ENCODE results near the gene AOC2. TPM values are rescaled to one million over a fixed set of nuclear protein-coding genes. Genes with fewer than 3 reads are reported as not detected.

AOC2 gene
- polyA plus RNA-seq, 1 donor (not counting 4 experiments of a cell fraction or from before 2014, with no cell fraction given) = 0.94 TPM

GRCh38 chr17:42844761-42845555, 578 bp downstream of the AOC2 start:
- TF ChIP-seq CTCF (optimal IDR thresholded peaks at IDR 0.05 in 1 of 3, IDR thresholded peaks at IDR 0.05 in 1 of 3, conservative IDR thresholded peaks at IDR 0.05 in 1 of 3; ENCODE audit: extremely low read depth in 1 of 3, insufficient read depth in 2 of 3, low read length in 3 of 3) (no peak), EZH2 (IDR thresholded peaks at IDR 0.05; ENCODE audit: low read length) (no peak)
- Histone ChIP-seq H3K36me3 (ENCODE audit: control insufficient read depth in 2 of 2, extremely low read depth in 1 of 2, insufficient read depth in 2 of 2, low read length in 2 of 2) (peaks cover 33 to 38% of the 10 kb centered on the region in 2 experiments), H3K9me3 (ENCODE audit: control insufficient read depth, low read depth, low read length) (no peaks in the 10 kb centered on the region), H2AFZ (ENCODE audit: control insufficient read depth, low read length) (no peak overlapping the region), H3K4me3 (ENCODE audit: control insufficient read depth in 2 of 3, extremely low read depth in 1 of 3, insufficient read depth in 2 of 3, low read depth in 1 of 3, low read length in 3 of 3) (no peak overlapping the region), H3K9me1 (ENCODE audit: control insufficient read depth, extremely low read depth, insufficient read depth, low read length) (no peaks in the 10 kb centered on the region), H3K27ac (ENCODE audit: control insufficient read depth, insufficient read depth, low read length) (no peak overlapping the region), H3K4me2 (ENCODE audit: control insufficient read depth, extremely low read depth, insufficient read depth, low read depth, low read length) (no peak overlapping the region), H3K4me1 (ENCODE audit: control insufficient read depth, extremely low read depth, insufficient read depth, low read length) (no peaks in the 10 kb centered on the region), H3K79me2 (ENCODE audit: control insufficient read depth, insufficient read depth, low read length) (no peaks in the 10 kb centered on the region), H3K27me3 (ENCODE audit: control insufficient read depth, extremely low read depth, insufficient read depth, low read length) (no peaks in the 10 kb centered on the region), H4K20me1 (ENCODE audit: control insufficient read depth, extremely low read depth, insufficient read depth, low read length) (peaks cover 3% of the 10 kb centered on the region), H3K9ac (ENCODE audit: control insufficient read depth, extremely low read depth, insufficient read depth, low read length) (no peak overlapping the region)
- FAIRE-seq (no peak), DNase-seq (ENCODE audit: low read depth, low spot score) (no peak)
- dilution Hi-C loops (cut with MboI; ENCODE audit: extremely low pct_ligation_motif_present, low sequenced_read_pairs) = loop anchor here (25.0 kb wide), 1 partner anchor 92 kb away; no protein-coding TSS in a partner anchor

GRCh38 chr17:42845556-42845917, 1.2 kb downstream of the AOC2 start:
- peaks cover 31 to 35% of the 10 kb centered on the region in 2 experiments for H3K36me3 ChIP-seq (ENCODE audit: control insufficient read depth in 2 of 2, extremely low read depth in 1 of 2, insufficient read depth in 2 of 2, low read length in 2 of 2)
- no peaks in the 10 kb centered on the region for H3K9me1 ChIP-seq (ENCODE audit: control insufficient read depth, extremely low read depth, insufficient read depth, low read length)

More at GRCh38 chr17:42845556-42845917, 1.2 kb downstream of the AOC2 start:
- Histone ChIP-seq H3K4me1 (ENCODE audit: control insufficient read depth, extremely low read depth, insufficient read depth, low read length) (no peaks in the 10 kb centered on the region), H3K9ac (ENCODE audit: control insufficient read depth, extremely low read depth, insufficient read depth, low read length) (no peak overlapping the region), H3K27ac (ENCODE audit: control insufficient read depth, insufficient read depth, low read length) (no peak overlapping the region), H3K4me3 (ENCODE audit: control insufficient read depth in 2 of 3, extremely low read depth in 1 of 3, insufficient read depth in 2 of 3, low read depth in 1 of 3, low read length in 3 of 3) (no peak overlapping the region), H2AFZ (ENCODE audit: control insufficient read depth, low read length) (no peak overlapping the region), H3K79me2 (ENCODE audit: control insufficient read depth, insufficient read depth, low read length) (no peaks in the 10 kb centered on the region), H3K4me2 (ENCODE audit: control insufficient read depth, extremely low read depth, insufficient read depth, low read depth, low read length) (no peak overlapping the region), H3K27me3 (ENCODE audit: control insufficient read depth, extremely low read depth, insufficient read depth, low read length) (no peaks in the 10 kb centered on the region), H4K20me1 (ENCODE audit: control insufficient read depth, extremely low read depth, insufficient read depth, low read length) (peaks cover 3% of the 10 kb centered on the region), H3K9me3 (ENCODE audit: control insufficient read depth, low read depth, low read length) (no peaks in the 10 kb centered on the region)
- FAIRE-seq (no peak), DNase-seq (ENCODE audit: low read depth, low spot score) (no peak)
- TF ChIP-seq CTCF (optimal IDR thresholded peaks at IDR 0.05 in 1 of 3, IDR thresholded peaks at IDR 0.05 in 1 of 3, conservative IDR thresholded peaks at IDR 0.05 in 1 of 3; ENCODE audit: extremely low read depth in 1 of 3, insufficient read depth in 2 of 3, low read length in 3 of 3) (no peak), EZH2 (IDR thresholded peaks at IDR 0.05; ENCODE audit: low read length) (no peak)
- dilution Hi-C loops (cut with MboI; ENCODE audit: extremely low pct_ligation_motif_present, low sequenced_read_pairs) = loop anchor here (25.0 kb wide), 1 partner anchor 92 kb away; no protein-coding TSS in a partner anchor
